ENCODE results near the gene NPTX1.

The NPTX1 gene

GRCh38 chr17:80494547-80494946 is 18.1 kb upstream of the NPTX1 start:
- H4K91ac ChIP-seq (ENCODE audit: low read length) = no peak overlapping the region
- no peak overlapping the region for H3K4ac ChIP-seq (ENCODE audit: low read depth in 1 of 2, low read length in 2 of 2)
- H2BK5ac ChIP-seq (ENCODE audit: low read depth, low read length, poor library complexity, severe bottlenecking) = no peak overlapping the region
- no peaks in the 10 kb centered on the region for H3K36me3 ChIP-seq (ENCODE audit: control insufficient read depth in 1 of 2, insufficient read depth in 2 of 2, low read depth in 1 of 2, low read length in 2 of 2)
- no peak overlapping the region for H3K27ac ChIP-seq (ENCODE audit: low read length, poor library complexity, severe bottlenecking)
- peaks cover 28 to 73% of the 10 kb centered on the region in 2 experiments for H3K27me3 ChIP-seq (ENCODE audit: control insufficient read depth in 1 of 2, insufficient read depth in 1 of 2, low read length in 2 of 2)
- H3K9ac ChIP-seq (ENCODE audit: low read length) = no peak overlapping the region
- no peak overlapping the region for H2BK120ac ChIP-seq (ENCODE audit: low read depth, low read length)
- H3K4me1 ChIP-seq (ENCODE audit: control insufficient read depth, insufficient read depth, low read depth, low read length) = peaks cover 22% of the 10 kb centered on the region
- H3K79me1 ChIP-seq (replicated peaks; ENCODE audit: low read length, poor library complexity, severe bottlenecking) = no peaks in the 10 kb centered on the region
- no peaks in the 10 kb centered on the region for H3K9me3 ChIP-seq (ENCODE audit: control insufficient read depth, low read length)
- no peak overlapping the region for H3K14ac ChIP-seq (ENCODE audit: low read length in 2 of 2)
- no peak overlapping the region for H3K23ac ChIP-seq (ENCODE audit: low read length in 2 of 2)
- no peak overlapping the region for H2AFZ ChIP-seq (ENCODE audit: low read depth, low read length)
- H3K4me2 ChIP-seq (ENCODE audit: low read length, poor library complexity, severe bottlenecking) = no peak overlapping the region
- H2AK5ac ChIP-seq (ENCODE audit: low read length, severe bottlenecking) = no peak overlapping the region
- H2BK12ac ChIP-seq (ENCODE audit: low read length in 2 of 2) = no peak overlapping the region
- H2BK15ac ChIP-seq (ENCODE audit: low read depth, poor library complexity, severe bottlenecking) = no peak overlapping the region
- DNase-seq = no peak
- H3K18ac ChIP-seq (ENCODE audit: low read depth in 1 of 2, low read length in 2 of 2) = no peak overlapping the region
- H4K8ac ChIP-seq (ENCODE audit: low read length) = no peak overlapping the region
- WGBS = 84% methylated on average over 7 of the region's 7 CpGs
- H3K4me3 ChIP-seq (ENCODE audit: insufficient read depth in 1 of 2, low read depth in 1 of 2, low read length in 2 of 2) = no peak overlapping the region

GRCh38 chr17:80492343-80493136 is 16.1 kb upstream of the NPTX1 start:
- Histone ChIP-seq H3K4ac (ENCODE audit: low read depth in 1 of 2, low read length in 2 of 2) (no peak overlapping the region), H2AK5ac (ENCODE audit: low read length, severe bottlenecking) (no peak overlapping the region), H3K23ac (ENCODE audit: low read length in 2 of 2) (no peak overlapping the region), H3K9me3 (ENCODE audit: control insufficient read depth, low read length) (no peaks in the 10 kb centered on the region), H3K14ac (ENCODE audit: low read length in 2 of 2) (peak overlapping the region in 1 of 2 experiments; percentile 58), H3K36me3 (ENCODE audit: control insufficient read depth in 1 of 2, insufficient read depth in 2 of 2, low read depth in 1 of 2, low read length in 2 of 2) (no peaks in the 10 kb centered on the region), H3K18ac (ENCODE audit: low read depth in 1 of 2, low read length in 2 of 2) (no peak overlapping the region), H4K91ac (ENCODE audit: low read length) (peak overlapping the region; percentile 41), H3K9ac (ENCODE audit: low read length) (no peak overlapping the region), H3K27me3 (ENCODE audit: control insufficient read depth in 1 of 2, insufficient read depth in 1 of 2, low read length in 2 of 2) (peaks cover 28 to 64% of the 10 kb centered on the region in 2 experiments), H2BK5ac (ENCODE audit: low read depth, low read length, poor library complexity, severe bottlenecking) (no peak overlapping the region), H2AFZ (ENCODE audit: low read depth, low read length) (no peak overlapping the region), H3K4me2 (ENCODE audit: low read length, poor library complexity, severe bottlenecking) (no peak overlapping the region), H2BK15ac (ENCODE audit: low read depth, poor library complexity, severe bottlenecking) (no peak overlapping the region), H3K79me1 (replicated peaks; ENCODE audit: low read length, poor library complexity, severe bottlenecking) (no peaks in the 10 kb centered on the region), H3K4me3 (ENCODE audit: insufficient read depth in 1 of 2, low read depth in 1 of 2, low read length in 2 of 2) (peak overlapping the region; percentile 30 to 46), H4K8ac (ENCODE audit: low read length) (no peak overlapping the region), H3K27ac (ENCODE audit: low read length, poor library complexity, severe bottlenecking) (no peak overlapping the region), H2BK12ac (ENCODE audit: low read length in 2 of 2) (no peak overlapping the region), H3K4me1 (ENCODE audit: control insufficient read depth, insufficient read depth, low read depth, low read length) (peaks cover 16% of the 10 kb centered on the region), H2BK120ac (ENCODE audit: low read depth, low read length) (no peak overlapping the region)
- 86% methylated on average over 16 of the region's 21 CpGs for WGBS
- DNase-seq = no peak

GRCh38 chr17:80491478-80492342 is 15.3 kb upstream of the NPTX1 start:
- Histone ChIP-seq H2AK5ac (ENCODE audit: low read length, severe bottlenecking) (no peak overlapping the region), H3K23ac (ENCODE audit: low read length in 2 of 2) (no peak overlapping the region), H4K8ac (ENCODE audit: low read length) (no peak overlapping the region), H3K4ac (ENCODE audit: low read depth in 1 of 2, low read length in 2 of 2) (no peak overlapping the region), H3K27me3 (ENCODE audit: control insufficient read depth in 1 of 2, insufficient read depth in 1 of 2, low read length in 2 of 2) (peaks cover 36 to 64% of the 10 kb centered on the region in 2 experiments), H2BK12ac (ENCODE audit: low read length in 2 of 2) (no peak overlapping the region), H3K79me1 (replicated peaks; ENCODE audit: low read length, poor library complexity, severe bottlenecking) (no peaks in the 10 kb centered on the region), H3K9ac (ENCODE audit: low read length) (no peak overlapping the region), H2BK15ac (ENCODE audit: low read depth, poor library complexity, severe bottlenecking) (no peak overlapping the region), H3K36me3 (ENCODE audit: control insufficient read depth in 1 of 2, insufficient read depth in 2 of 2, low read depth in 1 of 2, low read length in 2 of 2) (no peaks in the 10 kb centered on the region), H3K4me3 (ENCODE audit: insufficient read depth in 1 of 2, low read depth in 1 of 2, low read length in 2 of 2) (peak overlapping the region in 1 of 2 experiments; percentile 30), H3K27ac (ENCODE audit: low read length, poor library complexity, severe bottlenecking) (no peak overlapping the region), H2BK5ac (ENCODE audit: low read depth, low read length, poor library complexity, severe bottlenecking) (no peak overlapping the region), H3K9me3 (ENCODE audit: control insufficient read depth, low read length) (no peaks in the 10 kb centered on the region), H3K18ac (ENCODE audit: low read depth in 1 of 2, low read length in 2 of 2) (no peak overlapping the region), H4K91ac (ENCODE audit: low read length) (no peak overlapping the region), H2AFZ (ENCODE audit: low read depth, low read length) (no peak overlapping the region), H3K4me1 (ENCODE audit: control insufficient read depth, insufficient read depth, low read depth, low read length) (peaks cover 19% of the 10 kb centered on the region), H3K4me2 (ENCODE audit: low read length, poor library complexity, severe bottlenecking) (peak overlapping the region; percentile 34), H3K14ac (ENCODE audit: low read length in 2 of 2) (no peak overlapping the region), H2BK120ac (ENCODE audit: low read depth, low read length) (no peak overlapping the region)
- no peak for DNase-seq
- 60% methylated on average over 21 of the region's 21 CpGs for WGBS

GRCh38 chr17:80487511-80487910 is 11.1 kb upstream of the NPTX1 start:
- Histone ChIP-seq H3K23ac (ENCODE audit: low read length in 2 of 2) (no peak overlapping the region), H3K9ac (ENCODE audit: low read length) (no peak overlapping the region), H3K4me1 (ENCODE audit: control insufficient read depth, insufficient read depth, low read depth, low read length) (peaks cover 18% of the 10 kb centered on the region), H2AFZ (ENCODE audit: low read depth, low read length) (no peak overlapping the region), H2BK15ac (ENCODE audit: low read depth, poor library complexity, severe bottlenecking) (no peak overlapping the region), H3K4me3 (ENCODE audit: insufficient read depth in 1 of 2, low read depth in 1 of 2, low read length in 2 of 2) (no peak overlapping the region), H2BK5ac (ENCODE audit: low read depth, low read length, poor library complexity, severe bottlenecking) (no peak overlapping the region), H4K91ac (ENCODE audit: low read length) (no peak overlapping the region), H3K36me3 (ENCODE audit: control insufficient read depth in 1 of 2, insufficient read depth in 2 of 2, low read depth in 1 of 2, low read length in 2 of 2) (no peaks in the 10 kb centered on the region), H2AK5ac (ENCODE audit: low read length, severe bottlenecking) (no peak overlapping the region), H3K18ac (ENCODE audit: low read depth in 1 of 2, low read length in 2 of 2) (no peak overlapping the region), H4K8ac (ENCODE audit: low read length) (no peak overlapping the region), H2BK120ac (ENCODE audit: low read depth, low read length) (no peak overlapping the region), H3K27ac (ENCODE audit: low read length, poor library complexity, severe bottlenecking) (no peak overlapping the region), H3K14ac (ENCODE audit: low read length in 2 of 2) (no peak overlapping the region), H3K79me1 (replicated peaks; ENCODE audit: low read length, poor library complexity, severe bottlenecking) (no peaks in the 10 kb centered on the region), H3K27me3 (ENCODE audit: control insufficient read depth in 1 of 2, insufficient read depth in 1 of 2, low read length in 2 of 2) (peaks cover 47 to 62% of the 10 kb centered on the region in 2 experiments), H3K4me2 (ENCODE audit: low read length, poor library complexity, severe bottlenecking) (no peak overlapping the region), H3K4ac (ENCODE audit: low read depth in 1 of 2, low read length in 2 of 2) (no peak overlapping the region), H3K9me3 (ENCODE audit: control insufficient read depth, low read length) (no peaks in the 10 kb centered on the region), H2BK12ac (ENCODE audit: low read length in 2 of 2) (no peak overlapping the region)
- no peak for DNase-seq
- WGBS = 60% methylated on average over 7 of the region's 7 CpGs

All from mesenchymal stem cell (in vitro differentiated cells and primary cell).